Osteocyte (in vitro differentiated cells): ENCODE data around the gene MEGF6. TPM values are rescaled to one million over a fixed set of nuclear protein-coding genes. Genes with fewer than 3 reads are reported as not detected.

ENCODE experiments used
- DNase-seq: peaks from one replicate; pipeline ENCODE4 v3.0.0; 2021; ENCODE audit warnings: mixed read lengths; ENCODE audit not compliant: unreplicated experiment; ENCODE audit errors: extremely low spot score
- H3K27ac Mint-ChIP-seq: one replicate; pipeline ENCODE4 v1.8.0; 2021; ENCODE audit warnings: mild to moderate bottlenecking, mixed read lengths; ENCODE audit not compliant: unreplicated experiment
- H3K27me3 Mint-ChIP-seq: one replicate; pipeline ENCODE4 v1.8.0; 2021; ENCODE audit warnings: mixed read lengths; ENCODE audit not compliant: unreplicated experiment
- H3K36me3 Mint-ChIP-seq: one replicate; pipeline ENCODE4 v1.8.0; 2021; ENCODE audit warnings: mixed read lengths; ENCODE audit not compliant: unreplicated experiment
- H3K4me1 Mint-ChIP-seq: one replicate; pipeline ENCODE4 v1.8.0; 2021; ENCODE audit warnings: mixed read lengths; ENCODE audit not compliant: unreplicated experiment
- H3K4me3 Mint-ChIP-seq: one replicate; pipeline ENCODE4 v1.8.0; 2021; ENCODE audit warnings: mild to moderate bottlenecking, moderate library complexity, mixed read lengths; ENCODE audit not compliant: unreplicated experiment
- H3K9me3 Mint-ChIP-seq: one replicate; pipeline ENCODE4 v1.8.0; 2021; ENCODE audit warnings: mixed read lengths; ENCODE audit not compliant: unreplicated experiment
- total RNA-seq: library from RNA; stranded (reverse); gene quantifications from 2 replicates; pipeline ENCODE4 v1.2.1, GENCODE V29; 2021
- TF ChIP-seq, protein P1 (sequence below): fragments of 200-600 bp; sonication (generic); IDR thresholded peaks from 2 replicates; pipeline ENCODE4 v1.5.0; 2021; ENCODE audit warnings: antibody characterized with exemption, mild to moderate bottlenecking, moderate library complexity

MEGF6 gene
- total RNA-seq, 1 donor from 2014 or later: 255 TPM

DNA sequence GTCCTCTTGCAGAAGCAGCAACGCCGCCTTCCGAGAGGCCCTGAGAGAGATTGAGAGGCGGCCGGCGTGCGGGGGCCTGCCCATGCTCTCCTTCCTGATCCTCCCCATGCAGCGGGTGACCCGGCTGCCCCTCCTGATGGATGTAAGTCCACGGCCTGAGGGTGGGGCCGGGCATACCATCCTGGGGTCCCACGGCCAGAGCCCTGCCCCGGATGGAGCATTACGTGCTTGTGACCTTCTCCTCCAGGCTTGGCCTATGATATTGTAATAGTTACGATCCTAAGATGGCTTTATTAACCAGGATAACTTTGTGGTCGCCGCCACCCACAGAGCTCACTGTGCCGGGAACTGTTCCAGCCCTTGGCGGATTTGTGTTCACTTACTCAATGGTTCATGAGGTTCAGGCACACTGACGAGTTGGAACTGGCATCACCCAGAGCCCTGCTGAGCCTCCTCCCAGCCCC, 137.9 kb downstream of the MEGF6 start:
- TF ChIP-seq, protein P1, sequence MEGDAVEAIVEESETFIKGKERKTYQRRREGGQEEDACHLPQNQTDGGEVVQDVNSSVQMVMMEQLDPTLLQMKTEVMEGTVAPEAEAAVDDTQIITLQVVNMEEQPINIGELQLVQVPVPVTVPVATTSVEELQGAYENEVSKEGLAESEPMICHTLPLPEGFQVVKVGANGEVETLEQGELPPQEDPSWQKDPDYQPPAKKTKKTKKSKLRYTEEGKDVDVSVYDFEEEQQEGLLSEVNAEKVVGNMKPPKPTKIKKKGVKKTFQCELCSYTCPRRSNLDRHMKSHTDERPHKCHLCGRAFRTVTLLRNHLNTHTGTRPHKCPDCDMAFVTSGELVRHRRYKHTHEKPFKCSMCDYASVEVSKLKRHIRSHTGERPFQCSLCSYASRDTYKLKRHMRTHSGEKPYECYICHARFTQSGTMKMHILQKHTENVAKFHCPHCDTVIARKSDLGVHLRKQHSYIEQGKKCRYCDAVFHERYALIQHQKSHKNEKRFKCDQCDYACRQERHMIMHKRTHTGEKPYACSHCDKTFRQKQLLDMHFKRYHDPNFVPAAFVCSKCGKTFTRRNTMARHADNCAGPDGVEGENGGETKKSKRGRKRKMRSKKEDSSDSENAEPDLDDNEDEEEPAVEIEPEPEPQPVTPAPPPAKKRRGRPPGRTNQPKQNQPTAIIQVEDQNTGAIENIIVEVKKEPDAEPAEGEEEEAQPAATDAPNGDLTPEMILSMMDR: no peak
- no peaks in the 10 kb centered on the region for H3K9me3 Mint-ChIP-seq
- peaks cover 39% of the 10 kb centered on the region for H3K4me1 Mint-ChIP-seq
- no peaks in the 10 kb centered on the region for H3K27me3 Mint-ChIP-seq
- peak overlapping the region; percentile 40 for H3K4me3 Mint-ChIP-seq
- no peak for DNase-seq
- H3K27ac Mint-ChIP-seq: peak overlapping the region; percentile 70
- no peaks in the 10 kb centered on the region for H3K36me3 Mint-ChIP-seq

DNA sequence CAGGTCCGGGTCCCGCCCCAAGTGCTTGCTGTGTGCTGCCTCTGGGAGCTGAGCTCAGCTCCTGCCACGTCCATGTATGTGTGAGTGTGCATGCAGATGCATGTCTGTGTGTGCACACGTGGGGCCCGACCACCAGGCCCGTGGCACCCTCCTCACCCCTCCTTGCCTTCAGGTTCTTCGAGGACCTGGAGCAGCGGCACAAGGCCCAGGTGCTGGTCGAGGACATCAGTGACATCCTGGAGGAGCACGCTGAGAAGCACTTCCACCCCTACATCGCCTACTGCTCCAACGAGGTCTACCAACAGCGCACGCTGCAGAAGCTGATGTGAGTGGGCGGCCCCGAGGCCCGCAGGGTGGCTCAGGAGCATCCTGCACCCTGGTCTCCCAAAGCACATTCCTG, 138.4 kb downstream of the MEGF6 start:
- H3K4me1 Mint-ChIP-seq: peaks cover 39% of the 10 kb centered on the region
- no peak overlapping the region for H3K4me3 Mint-ChIP-seq
- H3K9me3 Mint-ChIP-seq: no peaks in the 10 kb centered on the region
- H3K36me3 Mint-ChIP-seq: no peaks in the 10 kb centered on the region
- DNase-seq: no peak
- TF ChIP-seq, protein P1: no peak
- H3K27ac Mint-ChIP-seq: no peak overlapping the region
- no peaks in the 10 kb centered on the region for H3K27me3 Mint-ChIP-seq

DNA sequence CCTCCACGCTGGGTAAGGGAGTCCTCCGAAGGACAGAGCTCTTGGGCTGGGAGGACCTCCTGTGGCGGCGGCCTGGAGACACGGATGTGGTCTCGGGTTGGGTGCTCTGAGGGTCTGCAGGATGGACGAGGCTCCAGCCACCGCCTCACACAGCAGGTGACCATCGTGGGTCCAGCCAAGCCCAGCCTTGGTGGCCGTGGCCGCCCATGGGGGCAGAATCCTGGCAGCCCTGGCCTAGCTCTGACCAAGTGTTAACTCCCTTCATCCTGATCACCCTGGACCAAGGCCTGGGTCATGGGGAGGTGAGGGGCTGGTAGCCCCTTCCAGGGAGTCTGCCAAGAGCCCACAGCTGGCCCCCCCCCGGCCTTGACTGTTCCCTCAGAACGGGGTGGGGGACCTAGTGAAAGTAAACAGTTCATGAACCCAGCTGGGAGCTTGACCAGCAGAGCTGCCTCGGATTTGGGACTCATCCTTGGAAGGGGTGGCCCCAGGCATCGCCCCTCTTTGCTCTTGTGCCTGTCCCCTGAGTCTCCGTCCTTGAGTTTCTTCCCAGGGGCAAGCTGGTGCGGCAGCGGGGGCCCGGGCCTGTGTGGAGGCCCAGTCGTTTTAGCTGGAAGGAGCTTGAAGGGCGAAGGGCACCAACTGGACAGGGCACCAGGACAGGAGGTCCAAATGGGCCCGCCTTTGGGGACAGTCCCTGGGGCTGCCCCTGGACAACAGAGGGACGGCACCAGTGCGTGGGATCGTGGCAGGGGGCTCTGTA, 139.0 kb downstream of the MEGF6 start:
- DNase-seq: no peak
- no peak overlapping the region for H3K4me3 Mint-ChIP-seq

DNA sequence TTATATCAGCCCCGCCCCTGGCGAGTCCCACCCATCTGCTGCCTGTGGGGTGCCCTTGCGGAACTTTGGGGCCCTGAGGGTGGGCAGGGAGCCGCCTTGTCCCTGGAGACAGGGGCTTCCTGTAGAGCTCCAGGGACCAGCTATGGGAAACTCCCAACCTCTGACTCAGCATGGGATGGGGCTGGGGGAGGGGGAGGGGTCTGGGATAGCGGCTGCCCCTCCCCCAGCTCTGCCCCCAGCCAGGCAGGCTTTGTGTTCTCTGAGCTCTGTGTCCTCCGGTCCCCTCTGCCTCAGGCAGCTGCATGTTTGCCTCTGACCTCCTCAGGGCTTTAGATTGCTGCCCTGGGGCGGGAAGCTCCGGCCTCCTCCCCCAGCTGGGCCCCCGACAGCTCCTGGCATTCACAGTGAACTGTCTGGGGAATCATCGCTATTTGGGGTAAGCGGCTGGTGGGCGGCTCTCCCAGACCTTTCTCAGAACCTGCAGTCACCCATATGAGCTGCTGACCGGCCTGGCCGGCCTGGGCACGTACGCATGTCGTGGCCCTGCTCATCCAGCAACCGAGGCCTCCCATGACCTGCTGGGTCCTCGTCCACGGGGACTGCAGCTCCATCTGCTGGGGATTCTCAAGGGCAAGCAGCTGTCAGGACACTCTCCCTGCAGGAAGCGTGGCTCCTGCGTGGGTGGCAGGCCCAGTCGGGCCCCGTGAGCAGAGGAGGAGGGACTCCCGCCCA, 139.8 kb downstream of the MEGF6 start:
- no peaks in the 10 kb centered on the region for H3K36me3 Mint-ChIP-seq
- no peaks in the 10 kb centered on the region for H3K27me3 Mint-ChIP-seq
- no peak for DNase-seq
- no peaks in the 10 kb centered on the region for H3K9me3 Mint-ChIP-seq
- no peak overlapping the region for H3K4me3 Mint-ChIP-seq
- peaks cover 39% of the 10 kb centered on the region for H3K4me1 Mint-ChIP-seq
- H3K27ac Mint-ChIP-seq: peak overlapping the region; percentile 72
- TF ChIP-seq, protein P1: peak; percentile 61

More for the DNA sequence above, 139.0 kb downstream of the MEGF6 start:
- Mint-ChIP-seq H3K36me3 (no peaks in the 10 kb centered on the region), H3K27me3 (no peaks in the 10 kb centered on the region), H3K4me1 (peaks cover 39% of the 10 kb centered on the region), H3K27ac (peak overlapping the region; percentile 72), H3K9me3 (no peaks in the 10 kb centered on the region)
- TF ChIP-seq, protein P1: no peak
